Measurements from ENCODE around the gene ARHGEF19. TPM values are rescaled to one million over a fixed set of nuclear protein-coding genes. Genes with fewer than 3 reads are reported as not detected.

The ARHGEF19 gene
- total and polyA plus RNA-seq, 2 of the 4 experiments (the other 2 are of a cell fraction), result 4.5 to 16.8 TPM

DNA sequence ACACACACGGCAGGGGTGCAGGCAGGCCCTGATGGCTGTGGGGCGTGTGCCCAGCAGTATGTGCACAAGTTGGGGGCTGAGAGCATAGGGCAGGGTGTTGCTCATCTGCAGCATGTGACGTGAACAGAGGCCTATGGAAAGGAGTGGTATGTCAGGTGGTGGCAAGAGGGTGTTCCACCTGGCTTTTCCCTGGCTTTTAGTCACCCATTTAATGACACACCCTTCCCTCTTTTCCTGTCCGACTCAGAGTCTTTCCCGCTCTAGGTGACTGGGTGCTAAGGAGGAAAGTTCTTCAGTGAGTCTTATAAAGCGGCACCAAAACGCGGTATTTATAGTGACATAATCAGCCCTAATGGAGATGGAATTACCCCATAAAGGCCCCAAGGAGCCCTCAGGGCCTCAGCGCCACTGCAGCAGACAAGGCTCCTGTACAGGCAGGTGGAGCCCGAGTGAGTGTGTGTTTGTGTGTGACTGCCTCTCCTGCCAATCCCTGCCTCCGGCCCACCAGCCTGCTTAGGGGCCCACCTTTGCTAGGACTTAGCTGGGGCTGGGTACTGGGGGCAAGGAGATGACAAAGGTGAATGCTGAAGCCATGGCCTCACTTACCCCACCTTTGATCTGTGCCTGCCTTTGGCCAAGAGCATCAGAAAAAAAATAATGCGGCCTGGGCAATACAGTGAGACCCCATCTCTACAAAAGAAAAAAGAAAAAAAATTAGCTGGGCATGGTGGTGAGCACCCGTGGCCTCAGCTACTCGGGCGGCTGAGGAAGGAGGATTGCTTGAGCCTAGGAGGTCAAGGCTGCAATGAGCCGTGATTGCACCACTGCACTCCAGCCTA, 53.2 kb downstream of the ARHGEF19 start:
- H3K27me3 ChIP-seq (ENCODE audit: control insufficient read depth, insufficient read depth, low read length), result no peaks in the 10 kb centered on the region
- POLR2A ChIA-PET (ENCODE audit: unreplicated experiment), result no interaction called here
- H3K18ac ChIP-seq (ENCODE audit: low read depth, low read length), result no peak overlapping the region
- CTCF ChIA-PET, result no interaction called here
- peak overlapping the region; percentile 65; the same call in 1 of the 3 replicates for H2BK15ac ChIP-seq (ENCODE audit: low read depth, low read length)
- no peak overlapping the region for H3K27ac ChIP-seq (ENCODE audit: insufficient read depth, low read length)
- H4K20me1 ChIP-seq (ENCODE audit: insufficient read depth, low read length), result no peaks in the 10 kb centered on the region
- H3K4me1 ChIP-seq (ENCODE audit: control insufficient read depth, insufficient read depth, low read length), result peaks cover 9% of the 10 kb centered on the region
- H3K4me2 ChIP-seq (ENCODE audit: low read depth, low read length), result no peak overlapping the region
- H3K56ac ChIP-seq (ENCODE audit: extremely low read depth, insufficient read depth, low read length), result no peak overlapping the region
- DNase-seq, result no peak
- H3K4ac ChIP-seq (ENCODE audit: low read depth, low read length), result 0 out of 2 replicates have a peak overlapping the region, but pooled peaks have one; percentile 44
- in situ Hi-C loops (cut with MboI; ENCODE audit: low sequenced_read_pairs), result no loop called here
- WGBS, 2 experiments (ENCODE audit: extremely low coverage in 2 of 2, insufficient read length in 1 of 2), result 71% methylated on average over 4 of the region's 16 CpGs; no CpG with 5 or more reads in 1 of the 2 experiments
- peaks cover 4 to 23% of the 10 kb centered on the region in 2 experiments; a peak in 2 of 4 replicates for H3K79me1 ChIP-seq (ENCODE audit: low read depth in 1 of 2, low read length in 2 of 2)
- dilution Hi-C loops (cut with HindIII; ENCODE audit: low sequenced_read_pairs, unreplicated experiment), result no loop called here
- no peak overlapping the region for H2BK120ac ChIP-seq (ENCODE audit: low read depth, low read length)
- intact Hi-C loops (cut with micrococcal nuclease), result no loop called here
- no TSS peak for BruUV-seq (replicated peaks)
- H4K5ac ChIP-seq (ENCODE audit: low read depth, low read length), result no peak overlapping the region
- H3K23ac ChIP-seq (ENCODE audit: low read depth, low read length), result no peak overlapping the region
- H3K4me3 ChIP-seq (ENCODE audit: insufficient read depth, low read depth, low read length), result no peak overlapping the region
- ATAC-seq (ENCODE audit: low read depth), result no peak
- no peak overlapping the region for H4K8ac ChIP-seq (ENCODE audit: low read depth in 2 of 2, low read length in 2 of 2)
- H3K36me3 ChIP-seq (ENCODE audit: control insufficient read depth, insufficient read depth, low read length), result no peaks in the 10 kb centered on the region
- H2AFZ ChIP-seq (replicated peaks; ENCODE audit: low read length, poor library complexity), result no peak overlapping the region
- TF ChIP-seq USF2 (IDR thresholded peaks at IDR 0.05; ENCODE audit: low read depth, low read length) (no peak), RCOR1 (IDR thresholded peaks at IDR 0.05; ENCODE audit: insufficient replicate concordance, low read length) (no peak)
- no peak overlapping the region for H3K14ac ChIP-seq (replicated peaks; ENCODE audit: low read depth, low read length)
- peak overlapping the region; percentile 73; the same call in 1 of the 2 replicates for H2AK5ac ChIP-seq (ENCODE audit: low read depth, low read length)
- H2BK20ac ChIP-seq (ENCODE audit: low read depth, low read length), result no peak overlapping the region
- H2AK9ac ChIP-seq (replicated peaks; ENCODE audit: low read depth, low read length, poor library complexity), result peak overlapping the region; percentile 16
- peaks cover 12% of the 10 kb centered on the region for H3K9me1 ChIP-seq (ENCODE audit: insufficient read depth, low read length)
- no peak overlapping the region for H2BK5ac ChIP-seq (ENCODE audit: low read depth, low read length, poor library complexity, severe bottlenecking)
- no peak overlapping the region for H4K91ac ChIP-seq (ENCODE audit: insufficient read depth, low read depth, low read length)
- no peak overlapping the region for H3K9ac ChIP-seq (ENCODE audit: low read depth, low read length)
- no peaks in the 10 kb centered on the region for H3K9me3 ChIP-seq (ENCODE audit: control insufficient read depth, insufficient read depth, low read length)
